Lower lobe of right lung (tissue), 2 donors: ENCODE measurements around the gene UGT1A10. TPM values are rescaled to one million over a fixed set of nuclear protein-coding genes. Genes with fewer than 3 reads are reported as not detected.
"Not testable (repeated sequence)": the region's sequence is repeated elsewhere in the genome, so short reads cannot be mapped to it uniquely, and the experiment has no call there.

Experiments used
- ATAC-seq, 2 donors: fragments of 200-7000 bp; cut with Tn5 transposase; one replicate each; pipeline ENCODE4 v1.9.1; 2020 to 2022; ENCODE audit warnings: mild to moderate bottlenecking in 2 of 2, moderate library complexity in 2 of 2
- DNase-seq: peaks from one replicate; pipeline ENCODE4 v3.0.0-alpha.2; 2020
- H3K27ac ChIP-seq: fragments of 200-600 bp; one replicate; pipeline ENCODE4 v1.8.0; 2022
- H3K27me3 ChIP-seq: fragments of 200-600 bp; one replicate; pipeline ENCODE4 v1.8.0; 2022; ENCODE audit warnings: low read depth
- H3K36me3 ChIP-seq: fragments of 200-600 bp; one replicate; pipeline ENCODE4 v1.8.0; 2022; ENCODE audit warnings: mild to moderate bottlenecking
- H3K4me1 ChIP-seq: fragments of 200-600 bp; one replicate; pipeline ENCODE4 v1.8.0; 2022
- H3K4me3 ChIP-seq: fragments of 200-600 bp; one replicate; pipeline ENCODE4 v1.8.0; 2022; ENCODE audit warnings: mild to moderate bottlenecking
- H3K9me3 ChIP-seq: fragments of 200-600 bp; one replicate; pipeline ENCODE4 v1.8.0; 2022
- CTCF ChIP-seq: fragments of 200-600 bp; IDR thresholded peaks from one replicate; pipeline ENCODE4 v1.8.0; 2022; ENCODE audit warnings: antibody characterized with exemption, mild to moderate bottlenecking
- intact Hi-C: fragments of 100-400 bp; cut with DNase I; formaldehyde crosslinking; loops from one replicate; pipeline ENCODE4 v1.11.0; 2022
- total RNA-seq: library from RNA; stranded (reverse); fragmentation: NEBNext Ultra II Directional; extraction: Animal tissue kit (Norgen Biotek cat#: 25700); gene quantifications from one replicate; pipeline ENCODE4 v1.2.1, GENCODE V29; 2021
- donor health status: DM: no; HTN: yes; CAD: no; lungs with severe emphysema.

UGT1A10 gene
- total RNA-seq, 1 donor from 2014 or later, result not detected

GRCh38 chr2:233602076-233602475 is 34.2 kb upstream of the UGT1A10 start:
- Histone ChIP-seq H3K27me3 (no peaks in the 10 kb centered on the region), H3K36me3 (no peaks in the 10 kb centered on the region), H3K27ac (no peak overlapping the region), H3K4me3 (no peak overlapping the region), H3K9me3 (no peaks in the 10 kb centered on the region), H3K4me1 (no peaks in the 10 kb centered on the region)
- ATAC-seq, result no peak
- no peak for TF ChIP-seq CTCF
- intact Hi-C loops, result no loop called here
- DNase-seq, result no peak

GRCh38 chr2:233603520-233603919 is 32.7 kb upstream of the UGT1A10 start:
- intact Hi-C loops, result no loop called here
- no peak overlapping the region for H3K27ac ChIP-seq
- no peak for TF ChIP-seq CTCF

GRCh38 chr2:233604826-233605225 is 31.4 kb upstream of the UGT1A10 start:
- Histone ChIP-seq H3K9me3 (no peaks in the 10 kb centered on the region), H3K4me1 (no peaks in the 10 kb centered on the region), H3K27ac (no peak overlapping the region), H3K27me3 (no peaks in the 10 kb centered on the region), H3K36me3 (no peaks in the 10 kb centered on the region), H3K4me3 (no peak overlapping the region)
- ATAC-seq (no peak), DNase-seq (no peak)
- no peak for TF ChIP-seq CTCF
- intact Hi-C loops, result no loop called here

More at GRCh38 chr2:233603520-233603919, 32.7 kb upstream of the UGT1A10 start:
- DNase-seq (no peak), ATAC-seq (no peak)
- no peaks in the 10 kb centered on the region for H3K9me3 ChIP-seq
- H3K4me1 ChIP-seq, result no peaks in the 10 kb centered on the region
- no peaks in the 10 kb centered on the region for H3K36me3 ChIP-seq
- no peak overlapping the region for H3K4me3 ChIP-seq
- no peaks in the 10 kb centered on the region for H3K27me3 ChIP-seq

GRCh38 chr2:233605680-233606079 is 30.6 kb upstream of the UGT1A10 start:
- DNase-seq (no peak), ATAC-seq (no peak)
- intact Hi-C loops, result no loop called here
- H3K27ac ChIP-seq, result no peak overlapping the region
- H3K9me3 ChIP-seq, result peaks cover 2% of the 10 kb centered on the region
- no peaks in the 10 kb centered on the region for H3K36me3 ChIP-seq
- H3K4me1 ChIP-seq, result no peaks in the 10 kb centered on the region
- no peaks in the 10 kb centered on the region for H3K27me3 ChIP-seq
- TF ChIP-seq CTCF, result no peak
- H3K4me3 ChIP-seq, result no peak overlapping the region

GRCh38 chr2:233611284-233611683 is 25.0 kb upstream of the UGT1A10 start:
- H3K27me3 ChIP-seq, result no peaks in the 10 kb centered on the region
- intact Hi-C loops, result no loop called here
- H3K4me1 ChIP-seq, result no peaks in the 10 kb centered on the region
- H3K4me3 ChIP-seq, result no peak overlapping the region
- DNase-seq (no peak), ATAC-seq (no peak)
- H3K36me3 ChIP-seq, result no peaks in the 10 kb centered on the region
- TF ChIP-seq CTCF, result no peak
- no peak overlapping the region for H3K27ac ChIP-seq
- peaks cover 6% of the 10 kb centered on the region for H3K9me3 ChIP-seq

- H3K4me1 ChIP-seq, H3K4me3 ChIP-seq, H3K9me3 ChIP-seq, H3K27me3 ChIP-seq, DNase-seq, intact Hi-C loops, ATAC-seq, H3K27ac ChIP-seq, H3K36me3 ChIP-seq: not testable (repeated sequence)
Measured at GRCh38 chr2:233617476-233617875, 18.8 kb upstream of the UGT1A10 start, which contains the start of gene UGT1A8. Gene UGT1A8 (plus strand): TSS chr2:233617633. CDS start chr2:233617708, 75 bp downstream.
